ENCODE data around the gene TMEM151A. TPM values are rescaled to one million over a fixed set of nuclear protein-coding genes. Genes with fewer than 3 reads are reported as not detected.
A peak's percentile ranks its signal among the peaks of the same experiment; 100 is the strongest.

TMEM151A gene
- total and polyA plus RNA-seq, 5 experiments from 2014 or later: 0.13 TPM; not detected in 4

DNA sequence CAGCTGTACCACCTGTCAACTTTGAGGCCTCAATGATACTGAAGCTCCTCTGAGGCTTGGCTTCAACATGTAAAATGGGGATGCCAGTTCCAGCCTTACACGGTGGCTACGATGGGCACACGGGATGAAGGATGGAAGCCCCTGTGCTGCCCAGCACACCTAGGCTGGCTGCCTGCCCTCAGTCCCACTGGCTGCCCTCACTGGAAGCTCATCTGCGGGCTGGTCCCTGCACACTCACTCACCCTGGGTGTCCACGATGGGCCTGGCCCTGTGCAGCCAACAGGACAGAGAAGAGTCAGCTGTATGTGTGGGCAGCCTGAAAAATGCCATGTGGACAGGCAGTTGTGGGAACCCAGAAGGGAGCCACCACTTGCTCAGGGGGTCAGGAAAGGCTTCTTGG is 5.0 kb upstream of the TMEM151A start:
- DNase-seq (no peak), ATAC-seq (no peak)
- H3K4me3 Mint-ChIP-seq: peak overlapping the region in 7 of 10 donors; percentile 12 to 91 (median 68)
- peaks cover 0 to 5% (median 0%) of the 10 kb centered on the region in 3 donors for H3K36me3 Mint-ChIP-seq
- POLR2A ChIA-PET: interaction anchor here (1.3 to 11.2 kb wide), 3 partner anchors 19 to 30 kb away, joined by 3 to 102 read pairs (median 4); partner anchors contain the start of genes CD248 and RAB1B
- peaks cover 18 to 61% (median 51%) of the 10 kb centered on the region in 4 donors for H3K4me1 Mint-ChIP-seq
- peak overlapping the region in 5 of 10 donors; percentile 2 to 88 (median 66) for H3K27ac Mint-ChIP-seq
- H3K27me3 Mint-ChIP-seq: peaks cover 0 to 8% (median 0%) of the 10 kb centered on the region in 5 donors
- no peaks in the 10 kb centered on the region for H3K9me3 Mint-ChIP-seq

DNA sequence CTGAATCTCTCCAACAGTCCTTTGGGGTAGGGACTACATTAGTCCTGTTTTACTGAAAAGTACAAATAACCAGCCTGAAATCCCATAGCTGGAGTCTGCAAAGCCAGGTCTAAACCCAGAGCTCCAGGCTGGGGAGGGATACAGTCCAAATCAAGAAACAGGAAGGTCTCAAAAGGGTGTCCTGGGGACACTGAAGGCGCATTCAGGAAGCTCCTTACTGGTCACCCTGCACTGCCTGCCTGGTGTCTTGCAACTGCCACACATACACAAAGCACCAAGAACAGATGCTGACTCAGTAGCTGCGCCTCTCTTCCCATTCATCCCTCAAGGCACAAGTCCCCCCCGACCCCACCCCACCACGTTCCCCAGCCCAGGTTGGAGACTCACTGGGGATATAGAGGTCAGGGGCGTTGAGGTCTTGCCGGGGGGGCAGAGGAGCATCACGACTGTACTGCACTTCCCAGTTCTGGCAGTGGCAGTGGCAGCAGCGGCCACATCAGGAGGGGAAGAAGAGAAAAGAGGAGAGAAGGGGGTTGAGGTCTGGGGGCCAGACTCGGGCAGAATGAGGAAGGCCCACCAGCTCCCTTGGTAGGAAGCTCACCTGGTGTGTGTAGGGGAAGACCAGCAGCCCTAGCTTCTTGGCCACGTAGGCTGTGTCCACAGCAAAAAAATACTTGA is 4.3 kb upstream of the TMEM151A start:
- no peaks in the 10 kb centered on the region for H3K9me3 Mint-ChIP-seq
- POLR2A ChIA-PET: interaction anchor here (0.5 to 11.2 kb wide), 6 partner anchors 8 to 357 kb away, joined by 3 to 102 read pairs (median 4); partner anchors contain the start of genes CD248 and RAB1B
- peak overlapping the region in 6 of 10 donors; percentile 43 to 93 (median 68) for H3K27ac Mint-ChIP-seq
- no peak for ATAC-seq
- DNase-seq: no peak
- H3K4me3 Mint-ChIP-seq: peak overlapping the region; percentile 56 to 93 (median 81)
- peaks cover 0 to 8% (median 3%) of the 10 kb centered on the region in 5 donors for H3K27me3 Mint-ChIP-seq
- peaks cover 0 to 5% (median 0%) of the 10 kb centered on the region in 3 donors for H3K36me3 Mint-ChIP-seq
- H3K4me1 Mint-ChIP-seq: peaks cover 16 to 56% (median 46%) of the 10 kb centered on the region in 4 donors

DNA sequence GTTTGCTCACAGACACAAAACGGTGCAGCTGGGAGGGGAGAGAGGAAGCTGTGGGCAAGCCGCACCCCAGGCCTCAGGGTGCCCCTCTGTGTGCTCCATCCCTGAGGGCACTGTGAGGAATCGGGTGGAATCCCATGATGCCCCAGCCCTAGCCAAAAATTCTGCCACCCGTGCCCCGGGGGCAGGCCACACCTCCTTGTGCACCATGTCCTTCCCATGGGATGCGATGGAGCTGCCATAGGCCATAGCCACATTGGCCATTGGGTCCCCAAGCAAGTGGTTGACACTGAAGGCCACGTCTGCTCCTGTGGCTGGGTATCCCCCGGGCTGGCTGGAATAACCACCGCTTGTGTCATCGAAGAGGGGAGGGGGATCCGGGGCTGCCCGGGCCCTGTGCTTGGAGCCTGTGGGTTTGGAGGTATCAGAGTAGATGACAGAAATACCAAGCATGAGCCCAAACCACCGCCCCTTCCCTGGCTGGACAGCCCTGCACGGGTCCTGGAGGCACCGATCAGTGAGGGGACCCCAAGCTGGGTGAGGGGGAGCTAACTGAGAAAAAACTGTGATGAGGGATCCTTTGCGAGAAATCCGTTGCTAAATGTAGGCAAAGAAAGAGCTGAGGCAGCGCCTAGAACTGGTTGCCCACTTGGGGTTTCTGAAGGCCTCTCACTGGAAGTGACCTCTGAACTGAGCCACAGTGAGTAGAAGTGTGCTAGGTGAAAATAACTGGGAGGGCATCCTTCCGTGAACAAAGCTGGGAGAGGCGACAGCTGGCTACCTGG is 3.6 kb upstream of the TMEM151A start:
- peaks cover 2 to 14% (median 10%) of the 10 kb centered on the region in 5 donors for H3K27me3 Mint-ChIP-seq
- POLR2A ChIA-PET: interaction anchor here (0.5 to 11.2 kb wide), 12 partner anchors 9 to 401 kb away, joined by 3 to 102 read pairs (median 6); partner anchors contain the start of genes BRMS1, CD248 and RAB1B
- H3K4me1 Mint-ChIP-seq: peaks cover 19 to 54% (median 46%) of the 10 kb centered on the region in 4 donors
- ATAC-seq: no peak
- H3K4me3 Mint-ChIP-seq: peak overlapping the region; percentile 84 to 96 (median 92)
- H3K27ac Mint-ChIP-seq: peak overlapping the region; percentile 68 to 95 (median 87)
- no peaks in the 10 kb centered on the region for H3K9me3 Mint-ChIP-seq
- DNase-seq: no peak
- H3K36me3 Mint-ChIP-seq: peaks cover 0 to 5% (median 0%) of the 10 kb centered on the region in 3 donors

DNA sequence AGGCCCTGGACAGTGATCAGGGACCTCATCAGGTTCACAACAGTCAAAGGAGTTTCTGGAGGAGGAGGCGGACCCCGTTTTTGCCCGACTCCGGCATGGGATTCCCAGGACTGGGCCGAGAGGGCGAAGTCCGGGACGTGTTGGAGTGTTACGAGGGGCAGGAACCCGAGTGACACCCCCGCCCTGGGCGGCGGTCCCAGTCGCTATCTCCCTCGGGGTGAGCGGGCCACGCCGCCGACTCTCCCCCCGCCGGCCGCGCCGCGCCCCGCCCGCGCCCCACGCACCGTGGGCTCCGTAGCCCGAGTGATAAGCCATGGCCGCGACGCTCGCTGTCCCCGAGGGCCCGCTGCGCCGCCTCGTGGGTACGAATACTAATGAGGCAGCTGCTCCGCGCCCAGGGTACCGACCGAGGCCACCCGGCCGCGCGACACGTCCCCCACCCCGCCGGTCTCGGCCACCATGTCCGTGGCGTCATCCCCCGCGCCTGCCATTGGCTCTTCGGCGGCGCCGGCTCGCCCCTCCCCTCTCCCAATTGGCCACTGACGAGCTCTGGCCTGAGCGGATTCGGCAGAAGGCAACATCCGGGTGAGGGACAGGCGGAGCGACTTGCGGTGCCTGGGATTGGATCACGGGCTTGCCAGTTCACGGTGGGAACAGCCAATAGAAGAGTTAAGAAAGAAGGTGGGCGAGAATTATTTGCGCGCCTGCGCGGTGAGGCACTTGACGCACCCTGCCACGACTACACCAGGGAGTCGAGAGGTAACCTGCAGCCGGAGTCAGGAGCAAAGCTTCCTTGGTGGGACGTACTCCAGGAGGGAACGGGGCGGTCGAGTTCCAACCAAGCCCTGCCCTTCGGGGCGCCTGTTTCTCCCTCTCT is 2.8 kb upstream of the TMEM151A start, which contains the start of gene YIF1A:
TSS of gene YIF1A (minus strand) at position 473 of the 877 bp plus-strand sequence. CDS start at position 315, 158 bp downstream.
- Mint-ChIP-seq H3K36me3 (peaks cover 0 to 5% (median 0%) of the 10 kb centered on the region in 3 donors), H3K9me3 (no peaks in the 10 kb centered on the region), H3K4me1 (peaks cover 19 to 51% (median 45%) of the 10 kb centered on the region in 4 donors), H3K27ac (peak within 1 kb of the TSS; percentile 88 to 97 (median 94)), H3K27me3 (peaks cover 2 to 20% (median 13%) of the 10 kb centered on the region in 5 donors), H3K4me3 (peak within 1 kb of the TSS; percentile 84 to 96 (median 92))
- POLR2A ChIA-PET: interaction anchor here (0.5 to 2.2 kb wide), 20 partner anchors 9 to 780 kb away, joined by 3 to 27 read pairs (median 5); partner anchors contain the start of genes BRMS1, CD248, MAP3K11 and RAB1B
- DNase-seq (peak; percentile 94 to 99 (median 98)), ATAC-seq (peak; percentile 90 to 94)

DNA sequence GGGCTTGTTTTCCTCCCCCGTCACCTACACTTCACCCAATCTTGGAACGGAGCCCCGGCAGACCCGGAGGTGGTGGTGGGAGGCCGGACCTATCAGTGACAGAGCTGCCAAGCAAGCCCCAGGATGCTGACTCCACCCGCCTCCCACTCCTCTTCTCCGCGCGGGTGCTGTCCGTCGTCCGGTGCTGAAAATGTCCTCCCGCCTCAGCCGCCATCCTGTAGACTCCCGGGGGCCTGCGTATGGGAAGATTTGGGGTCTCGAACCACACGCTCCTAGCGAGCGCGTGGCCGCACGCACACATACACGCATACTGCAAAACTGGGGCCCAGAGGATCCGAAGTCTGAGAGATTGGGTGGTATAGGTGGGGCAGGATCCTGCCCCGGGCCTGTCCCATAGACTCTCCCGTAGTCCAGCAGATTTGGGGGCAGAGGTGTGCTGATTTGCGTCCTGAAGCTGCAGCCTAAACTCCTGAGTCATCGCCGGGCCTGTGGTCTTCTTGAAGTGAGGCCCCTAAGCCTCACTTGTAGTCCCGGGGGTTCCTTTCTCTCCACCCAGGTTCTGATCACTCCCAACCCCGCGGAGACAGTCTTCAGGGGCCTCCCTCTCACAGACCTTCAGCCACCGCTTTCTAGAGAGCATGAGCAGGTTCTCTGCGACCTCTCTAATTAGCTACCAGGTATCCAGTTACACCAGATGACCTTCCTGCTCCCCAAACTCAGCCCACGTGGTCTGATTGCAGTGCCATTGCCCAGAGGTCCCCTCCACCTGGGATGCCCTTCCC is 2.0 kb upstream of the TMEM151A start:
- Mint-ChIP-seq H3K4me1 (peaks cover 19 to 51% (median 44%) of the 10 kb centered on the region in 4 donors), H3K36me3 (peaks cover 0 to 5% (median 0%) of the 10 kb centered on the region in 3 donors), H3K27ac (peak overlapping the region; percentile 88 to 97 (median 94)), H3K27me3 (peaks cover 2 to 23% (median 13%) of the 10 kb centered on the region in 5 donors), H3K9me3 (no peaks in the 10 kb centered on the region), H3K4me3 (peak overlapping the region; percentile 84 to 96 (median 92))
- peak; percentile 56 to 61 for ATAC-seq
- DNase-seq: peak in 5 of 10 donors; percentile 59 to 90 (median 75)
- POLR2A ChIA-PET: interaction anchor here (0.5 to 2.2 kb wide), 22 partner anchors 8 to 781 kb away, joined by 3 to 27 read pairs (median 5); partner anchors contain the start of genes BRMS1, CD248, MAP3K11 and RAB1B

DNA sequence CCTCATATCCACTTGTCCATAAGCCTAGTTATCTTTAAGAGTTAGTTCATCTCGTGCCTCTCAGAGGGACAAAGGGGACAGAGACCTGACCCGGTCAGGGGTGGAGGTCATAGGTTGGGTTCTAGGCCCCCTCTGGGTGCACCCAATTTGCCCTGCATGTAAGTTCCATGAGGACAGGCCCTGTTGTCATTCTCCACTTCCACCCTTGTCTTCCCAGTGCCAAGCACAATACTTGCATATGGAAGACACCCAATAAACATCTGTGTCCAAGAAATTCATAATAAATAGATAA is 1.4 kb upstream of the TMEM151A start:
- peak overlapping the region; percentile 84 to 96 (median 92) for H3K4me3 Mint-ChIP-seq
- peaks cover 2 to 23% (median 13%) of the 10 kb centered on the region in 5 donors for H3K27me3 Mint-ChIP-seq
- no peaks in the 10 kb centered on the region for H3K9me3 Mint-ChIP-seq
- no peak for ATAC-seq
- POLR2A ChIA-PET: interaction anchor here (0.6 to 2.1 kb wide), 4 partner anchors 11 to 81 kb away, joined by 4 to 16 read pairs (median 6); partner anchors contain the start of gene CD248
- peaks cover 0 to 5% (median 0%) of the 10 kb centered on the region in 3 donors for H3K36me3 Mint-ChIP-seq
- peaks cover 19 to 49% (median 44%) of the 10 kb centered on the region in 4 donors for H3K4me1 Mint-ChIP-seq
- peak overlapping the region in 6 of 10 donors; percentile 44 to 97 (median 94) for H3K27ac Mint-ChIP-seq
- DNase-seq: no peak

DNA sequence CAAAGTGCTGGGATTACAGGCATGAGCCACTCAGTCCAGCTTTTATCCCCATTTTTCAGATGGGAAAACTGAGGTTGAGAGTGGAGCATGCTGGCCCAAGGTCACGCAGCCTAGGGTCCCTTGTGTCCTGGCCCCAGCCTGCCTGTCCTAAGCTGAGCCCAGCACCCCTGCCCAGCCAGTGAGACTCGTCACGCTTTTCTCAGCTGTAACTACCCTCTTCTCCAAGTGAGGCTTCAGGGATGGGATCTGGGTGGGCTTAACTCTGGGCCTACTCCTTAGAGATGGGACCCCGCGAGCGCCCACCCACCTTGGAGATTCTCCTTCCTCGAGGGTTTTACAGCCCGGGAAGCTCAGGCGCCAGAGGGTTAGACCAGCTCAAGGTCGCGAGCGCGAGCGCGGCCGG is 390 bp upstream of the TMEM151A start:
- Mint-ChIP-seq H3K27ac (peak overlapping the region in 1 of 10 donors; percentile 59), H3K36me3 (peaks cover 0 to 3% (median 0%) of the 10 kb centered on the region in 3 donors), H3K27me3 (peaks cover 2 to 23% (median 13%) of the 10 kb centered on the region in 5 donors), H3K4me1 (peaks cover 19 to 45% (median 42%) of the 10 kb centered on the region in 4 donors), H3K4me3 (peak overlapping the region in 8 of 10 donors; percentile 22 to 95 (median 88)), H3K9me3 (no peaks in the 10 kb centered on the region)
- POLR2A ChIA-PET: interaction anchor here (0.6 to 1.3 kb wide), 4 partner anchors 9 to 302 kb away, joined by 3 to 6 read pairs (median 4); no protein-coding TSS in a partner anchor
- DNase-seq (no peak), ATAC-seq (no peak)

DNA sequence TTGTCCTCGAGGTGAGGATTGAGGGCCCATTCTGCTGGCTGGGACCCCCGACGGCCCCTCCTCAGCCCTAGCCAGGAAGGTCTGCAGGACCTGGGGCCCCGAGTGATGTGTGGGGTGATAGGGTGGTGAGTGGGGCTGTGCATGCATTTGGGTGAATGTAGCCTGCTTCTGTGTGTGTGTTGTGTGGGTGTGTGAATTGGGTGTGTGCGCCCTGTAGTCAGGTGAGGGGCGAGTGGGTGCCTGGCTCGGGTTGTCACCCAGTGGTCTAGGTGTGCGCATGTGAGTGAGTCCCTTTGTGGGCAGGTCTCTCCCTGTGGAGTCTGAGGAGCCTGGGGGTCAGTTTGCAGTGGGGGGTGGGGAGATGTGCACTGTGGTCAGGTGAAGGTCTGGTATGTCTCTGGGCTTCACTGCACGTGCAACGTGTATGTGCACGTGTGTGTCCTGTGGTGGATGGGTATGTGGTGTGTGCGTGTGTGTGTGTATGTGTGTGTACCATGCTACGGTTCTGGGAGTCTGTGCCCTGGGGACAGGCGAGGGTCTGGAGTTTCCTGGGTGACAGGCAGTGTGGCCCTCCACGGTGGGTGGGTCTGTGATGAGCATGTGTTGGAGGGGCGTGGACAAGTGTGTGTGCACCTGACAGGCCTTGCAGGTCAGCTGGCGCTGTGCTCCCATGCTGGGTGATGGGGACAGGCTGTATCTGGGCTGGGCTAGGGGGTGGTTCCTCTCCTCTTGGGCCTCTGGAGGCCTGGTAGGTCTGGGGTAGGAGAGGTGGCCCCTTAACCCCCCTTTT is 1.0 kb downstream of the TMEM151A start:
- Mint-ChIP-seq H3K4me3 (peak overlapping the region; percentile 50 to 85 (median 58)), H3K9me3 (no peaks in the 10 kb centered on the region), H3K27me3 (peaks cover 2 to 23% (median 13%) of the 10 kb centered on the region in 5 donors), H3K4me1 (peaks cover 19 to 40% (median 33%) of the 10 kb centered on the region in 4 donors), H3K27ac (no peak overlapping the region), H3K36me3 (no peaks in the 10 kb centered on the region)
- no peak for DNase-seq
- POLR2A ChIA-PET: no interaction called here
- ATAC-seq: no peak

DNA sequence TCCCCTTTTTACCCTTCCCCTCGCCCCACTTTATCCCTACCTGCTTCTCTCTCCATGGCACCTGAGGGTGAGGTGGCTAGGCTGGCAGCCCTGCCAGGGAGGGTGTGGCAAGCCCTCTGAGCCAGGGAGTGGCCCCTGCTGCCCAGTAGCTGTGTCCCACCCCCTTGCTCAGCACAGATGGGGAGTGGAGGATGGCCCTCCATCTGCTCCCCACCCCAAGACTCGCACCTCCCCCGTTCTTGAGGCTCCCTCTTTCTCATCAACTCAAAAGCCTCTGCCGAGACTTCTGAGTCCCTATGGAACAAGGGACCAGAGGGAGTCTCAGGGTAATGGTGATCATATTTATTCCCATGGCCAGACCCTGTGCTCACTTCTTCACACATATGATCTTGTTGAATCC is 1.7 kb downstream of the TMEM151A start:
- DNase-seq (no peak), ATAC-seq (no peak)
- H3K4me1 Mint-ChIP-seq: peaks cover 18 to 36% (median 28%) of the 10 kb centered on the region in 4 donors
- H3K36me3 Mint-ChIP-seq: no peaks in the 10 kb centered on the region
- H3K4me3 Mint-ChIP-seq: peak overlapping the region in 5 of 10 donors; percentile 18 to 55 (median 43)
- H3K27me3 Mint-ChIP-seq: peaks cover 2 to 23% (median 13%) of the 10 kb centered on the region in 5 donors
- POLR2A ChIA-PET: no interaction called here
- peak overlapping the region in 1 of 10 donors; percentile 21 for H3K27ac Mint-ChIP-seq
- H3K9me3 Mint-ChIP-seq: no peaks in the 10 kb centered on the region
